Brain microvascular endothelial cell (primary cell): ENCODE data around the gene AMBRA1.
"Not testable (repeated sequence)": the region's sequence is repeated elsewhere in the genome, so short reads cannot be mapped to it uniquely, and the experiment has no call there.

ENCODE experiments used
- DNase-seq: peaks from one replicate; pipeline ENCODE4 v3.0.0-alpha.2; 2020
- H3K27ac ChIP-seq: fragments of 250-450 bp; sonication (Bioruptor Pico); 2 replicates; pipeline ENCODE4 v1.5.1; 2020; ENCODE audit warnings: mild to moderate bottlenecking, moderate library complexity
- H3K27me3 ChIP-seq: fragments of 250-450 bp; sonication (Bioruptor Pico); replicated peaks from 2 replicates; pipeline ENCODE4 v1.5.1; 2020; ENCODE audit warnings: mild to moderate bottlenecking
- H3K36me3 ChIP-seq: fragments of 250-450 bp; sonication (Bioruptor Pico); replicated peaks from 2 replicates; pipeline ENCODE4 v1.5.1; 2020; ENCODE audit warnings: mild to moderate bottlenecking
- H3K4me3 ChIP-seq: 2 replicates; pipeline ENCODE4 v1.5.1; 2011; ENCODE audit warnings: low read depth, mild to moderate bottlenecking, control low read depth, low read length, moderate library complexity
- CTCF ChIP-seq: IDR thresholded peaks from 2 replicates; pipeline ENCODE4 v1.5.1; 2011; ENCODE audit warnings: low read depth, mild to moderate bottlenecking, moderate library complexity, low read length, control low read depth, inconsistent platforms; ENCODE audit errors: missing control alignments
- in situ Hi-C: cut with HindIII; loops from 2 replicates; pipeline ENCODE4 v1.10.0; 2017; ENCODE audit warnings: low sequenced_read_pairs, low pct_ligation_motif_present

Gene AMBRA1

GRCh38 chr11:46376258-46377050 lies 217.4 kb downstream of the AMBRA1 start:
- Histone ChIP-seq H3K36me3 (peaks cover 43% of the 10 kb centered on the region), H3K4me3 (no peak overlapping the region), H3K27ac (no peak overlapping the region), H3K27me3 (no peaks in the 10 kb centered on the region)
- no peak for TF ChIP-seq CTCF
- DNase-seq = no peak
- in situ Hi-C loops = no loop called here

GRCh38 chr11:46375392-46376101 lies 218.3 kb downstream of the AMBRA1 start:
- Histone ChIP-seq H3K4me3 (no peak overlapping the region), H3K36me3 (peaks cover 43% of the 10 kb centered on the region), H3K27me3 (no peaks in the 10 kb centered on the region), H3K27ac (no peak overlapping the region)
- TF ChIP-seq CTCF = no peak
- in situ Hi-C loops = no loop called here
- no peak for DNase-seq

GRCh38 chr11:46374815-46375214 lies 219.0 kb downstream of the AMBRA1 start:
- in situ Hi-C loops = no loop called here
- DNase-seq = no peak
- Histone ChIP-seq H3K36me3 (peaks cover 50% of the 10 kb centered on the region), H3K27ac (no peak overlapping the region), H3K27me3 (no peaks in the 10 kb centered on the region), H3K4me3 (no peak overlapping the region)
- no peak for TF ChIP-seq CTCF

GRCh38 chr11:46373787-46374740 lies 219.8 kb downstream of the AMBRA1 start:
- no peak for TF ChIP-seq CTCF
- DNase-seq = no peak
- peaks cover 53% of the 10 kb centered on the region for H3K36me3 ChIP-seq
- H3K4me3 ChIP-seq = no peak overlapping the region
- no peak overlapping the region for H3K27ac ChIP-seq
- in situ Hi-C loops = no loop called here
- no peaks in the 10 kb centered on the region for H3K27me3 ChIP-seq

GRCh38 chr11:46372501-46372900 lies 221.3 kb downstream of the AMBRA1 start:
- H3K4me3 ChIP-seq, DNase-seq, H3K27me3 ChIP-seq, in situ Hi-C loops, H3K27ac ChIP-seq: not testable (repeated sequence)
- peaks cover 58% of the 10 kb centered on the region for H3K36me3 ChIP-seq

GRCh38 chr11:46372086-46372485 lies 221.7 kb downstream of the AMBRA1 start:
- in situ Hi-C loops = no loop called here
- H3K27ac ChIP-seq = no peak overlapping the region
- no peak for TF ChIP-seq CTCF
- H3K27me3 ChIP-seq = no peaks in the 10 kb centered on the region
- H3K36me3 ChIP-seq = peaks cover 56% of the 10 kb centered on the region
- no peak for DNase-seq
- H3K4me3 ChIP-seq = no peak overlapping the region

GRCh38 chr11:46371262-46371661 lies 222.6 kb downstream of the AMBRA1 start:
- H3K27me3 ChIP-seq, in situ Hi-C loops, DNase-seq, H3K27ac ChIP-seq, H3K4me3 ChIP-seq: not testable (repeated sequence)
- H3K36me3 ChIP-seq = peaks cover 51% of the 10 kb centered on the region
